ENCODE measurements around the gene ADAMTS15.
A peak's percentile ranks its signal among the peaks of the same experiment; 100 is the strongest.

ADAMTS15 gene

DNA sequence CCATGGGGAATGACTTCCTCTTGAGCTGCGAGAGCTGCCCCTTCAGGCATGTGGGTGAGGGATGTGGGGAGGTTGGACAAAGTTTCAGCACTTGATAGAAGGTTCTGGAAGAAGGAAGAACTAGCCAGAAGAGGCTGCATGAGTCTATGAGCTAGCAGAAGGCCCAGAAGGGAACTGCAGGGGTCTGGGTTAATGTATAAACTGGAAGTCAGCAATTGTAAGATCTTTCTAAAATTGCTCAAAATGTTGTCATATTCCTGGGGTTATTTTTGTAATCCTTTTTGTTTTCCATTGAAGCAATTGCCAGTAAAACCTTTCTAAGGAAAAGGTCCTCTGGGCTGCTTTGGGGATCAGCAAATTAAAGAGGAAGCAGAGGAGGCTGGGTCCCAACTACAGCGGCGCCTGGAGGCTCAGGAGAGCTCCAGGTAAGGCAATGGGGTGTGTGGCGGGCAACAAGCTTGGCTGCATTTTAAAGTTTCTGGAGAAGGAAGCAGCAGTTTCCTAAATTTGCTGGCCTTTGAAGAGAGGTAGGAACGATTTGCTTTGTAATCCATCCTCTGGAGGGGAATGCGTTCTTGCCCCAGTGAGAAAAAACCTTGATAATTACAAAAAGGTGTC is 29.2 kb downstream of the ADAMTS15 start:
- TF ChIP-seq, protein P1, sequence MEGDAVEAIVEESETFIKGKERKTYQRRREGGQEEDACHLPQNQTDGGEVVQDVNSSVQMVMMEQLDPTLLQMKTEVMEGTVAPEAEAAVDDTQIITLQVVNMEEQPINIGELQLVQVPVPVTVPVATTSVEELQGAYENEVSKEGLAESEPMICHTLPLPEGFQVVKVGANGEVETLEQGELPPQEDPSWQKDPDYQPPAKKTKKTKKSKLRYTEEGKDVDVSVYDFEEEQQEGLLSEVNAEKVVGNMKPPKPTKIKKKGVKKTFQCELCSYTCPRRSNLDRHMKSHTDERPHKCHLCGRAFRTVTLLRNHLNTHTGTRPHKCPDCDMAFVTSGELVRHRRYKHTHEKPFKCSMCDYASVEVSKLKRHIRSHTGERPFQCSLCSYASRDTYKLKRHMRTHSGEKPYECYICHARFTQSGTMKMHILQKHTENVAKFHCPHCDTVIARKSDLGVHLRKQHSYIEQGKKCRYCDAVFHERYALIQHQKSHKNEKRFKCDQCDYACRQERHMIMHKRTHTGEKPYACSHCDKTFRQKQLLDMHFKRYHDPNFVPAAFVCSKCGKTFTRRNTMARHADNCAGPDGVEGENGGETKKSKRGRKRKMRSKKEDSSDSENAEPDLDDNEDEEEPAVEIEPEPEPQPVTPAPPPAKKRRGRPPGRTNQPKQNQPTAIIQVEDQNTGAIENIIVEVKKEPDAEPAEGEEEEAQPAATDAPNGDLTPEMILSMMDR (IDR thresholded peaks at IDR 0.05; ENCODE audit: low read depth, low read length, missing control alignments): no peak
- no peak for DNase-seq (ENCODE audit: extremely low read depth, low read depth)
- no peak overlapping the region for H3K4me3 ChIP-seq (replicated peaks; ENCODE audit: low read depth, low read length)

DNA sequence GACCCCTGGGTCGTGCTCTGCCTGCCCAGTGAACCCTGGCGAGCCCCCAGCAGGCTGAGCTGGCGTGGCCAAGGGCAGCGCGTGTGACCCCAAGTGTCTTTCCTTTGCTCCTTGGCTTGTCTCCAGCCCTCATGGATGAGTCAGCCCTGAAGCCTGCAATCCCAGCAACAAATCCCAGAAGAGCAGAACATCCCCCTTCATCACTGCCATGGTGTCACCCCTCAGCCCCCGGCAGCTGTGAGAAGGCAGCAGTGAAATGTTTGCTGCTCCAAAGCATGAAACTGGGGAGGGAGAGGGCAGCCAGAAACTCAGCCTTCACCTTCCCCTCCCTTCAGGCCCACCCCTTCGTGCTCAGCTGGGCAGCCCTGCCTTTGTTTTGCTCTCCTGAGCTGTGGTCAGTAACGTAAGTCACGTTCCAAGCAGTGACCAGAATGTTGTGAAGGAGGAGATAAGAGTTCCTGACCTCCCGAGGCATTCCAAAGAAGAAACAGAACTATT is 29.8 kb downstream of the ADAMTS15 start:
- peak; percentile 89 for DNase-seq (ENCODE audit: extremely low read depth, low read depth)
- no peak overlapping the region for H3K4me3 ChIP-seq (replicated peaks; ENCODE audit: low read depth, low read length)
- TF ChIP-seq, protein P1 (IDR thresholded peaks at IDR 0.05; ENCODE audit: low read depth, low read length, missing control alignments): no peak

DNA sequence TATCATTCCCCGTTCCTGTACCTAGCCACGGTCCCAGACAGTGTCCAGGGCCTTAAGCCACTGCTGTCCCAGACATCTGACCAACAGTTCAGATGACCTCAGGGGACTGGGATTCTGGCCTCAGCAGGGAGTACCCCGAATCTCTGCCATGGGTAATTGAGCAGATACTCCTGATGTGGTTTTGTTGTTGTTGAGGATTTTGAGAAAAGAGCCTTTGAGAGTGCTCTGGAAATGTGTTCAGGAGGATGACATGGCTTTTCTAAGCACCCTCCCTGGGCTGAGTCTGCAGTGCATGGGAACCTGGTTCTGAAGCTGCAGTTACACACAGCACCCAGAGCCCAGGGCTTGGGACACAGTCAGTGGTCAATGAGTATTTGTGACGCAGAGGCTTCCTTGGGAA is 30.4 kb downstream of the ADAMTS15 start:
- TF ChIP-seq, protein P1 (IDR thresholded peaks at IDR 0.05; ENCODE audit: low read depth, low read length, missing control alignments): no peak
- no peak for DNase-seq (ENCODE audit: extremely low read depth, low read depth)
- H3K4me3 ChIP-seq (replicated peaks; ENCODE audit: low read depth, low read length): no peak overlapping the region

DNA sequence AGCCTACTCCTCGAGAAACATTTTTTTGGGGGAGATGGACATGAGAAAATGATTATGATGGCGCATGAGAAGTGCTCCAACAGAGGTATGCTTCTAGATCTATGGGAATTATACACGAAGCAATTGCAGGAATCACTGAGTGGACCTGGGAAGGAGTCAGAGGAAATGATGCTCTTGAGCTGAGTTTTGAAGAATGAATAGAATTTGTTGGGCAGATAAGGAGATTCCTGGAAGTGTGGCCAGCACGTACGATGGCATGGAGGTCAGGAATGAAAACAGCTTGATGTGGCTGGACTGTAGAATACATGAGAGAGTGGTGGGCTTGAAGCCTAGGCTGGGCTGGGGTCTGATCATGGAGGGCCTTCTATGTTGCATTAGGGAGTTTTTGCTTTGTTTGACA is 31.7 kb downstream of the ADAMTS15 start:
- H3K4me3 ChIP-seq (replicated peaks; ENCODE audit: low read depth, low read length): no peak overlapping the region
- TF ChIP-seq, protein P1 (IDR thresholded peaks at IDR 0.05; ENCODE audit: low read depth, low read length, missing control alignments): no peak
- no peak for DNase-seq (ENCODE audit: extremely low read depth, low read depth)

DNA sequence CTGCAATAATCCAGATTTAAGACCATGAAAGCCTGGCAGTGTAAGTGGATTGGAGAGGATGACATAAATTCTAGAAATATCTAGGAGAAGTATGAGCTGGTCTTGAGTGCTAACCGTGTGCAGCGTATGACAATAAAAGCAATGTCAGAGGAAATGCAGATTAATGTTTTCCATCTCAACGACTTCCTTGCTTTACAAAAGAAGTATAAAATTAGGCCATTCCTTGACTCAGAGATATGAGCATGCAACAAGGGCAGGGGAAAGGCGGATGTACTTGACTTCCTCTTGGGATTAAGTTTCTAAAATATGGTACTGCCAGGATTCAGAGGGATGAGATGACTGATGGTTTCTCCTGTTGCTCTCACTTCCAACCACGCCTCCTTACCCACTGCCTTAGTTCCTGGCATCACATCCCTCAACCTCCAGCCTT is 32.3 kb downstream of the ADAMTS15 start:
- DNase-seq (ENCODE audit: extremely low read depth, low read depth): no peak
- TF ChIP-seq, protein P1 (IDR thresholded peaks at IDR 0.05; ENCODE audit: low read depth, low read length, missing control alignments): no peak
- H3K4me3 ChIP-seq (replicated peaks; ENCODE audit: low read depth, low read length): no peak overlapping the region

DNA sequence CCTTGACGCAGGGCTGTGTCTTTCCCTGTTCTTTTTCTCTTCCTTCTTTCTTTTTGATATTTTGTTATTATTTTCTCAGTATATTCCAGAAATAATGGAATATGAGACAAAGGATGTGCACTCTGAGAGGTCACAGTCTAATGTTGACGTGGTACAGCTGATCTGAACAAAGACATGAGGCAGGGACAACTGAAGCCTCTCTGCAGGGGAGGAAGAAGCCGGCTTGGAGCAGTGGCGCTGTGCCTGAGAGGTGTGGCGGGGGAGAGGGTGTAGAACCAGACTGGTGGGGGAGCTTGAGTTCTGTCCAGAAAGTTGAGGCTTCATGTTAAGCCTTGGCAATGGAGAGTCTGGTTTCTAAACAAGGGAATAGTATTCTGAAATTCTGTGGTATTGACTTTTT is 34.7 kb downstream of the ADAMTS15 start:
- H3K4me3 ChIP-seq (replicated peaks; ENCODE audit: low read depth, low read length): no peak overlapping the region
- TF ChIP-seq, protein P1 (IDR thresholded peaks at IDR 0.05; ENCODE audit: low read depth, low read length, missing control alignments): no peak
- DNase-seq (ENCODE audit: extremely low read depth, low read depth): no peak

DNA sequence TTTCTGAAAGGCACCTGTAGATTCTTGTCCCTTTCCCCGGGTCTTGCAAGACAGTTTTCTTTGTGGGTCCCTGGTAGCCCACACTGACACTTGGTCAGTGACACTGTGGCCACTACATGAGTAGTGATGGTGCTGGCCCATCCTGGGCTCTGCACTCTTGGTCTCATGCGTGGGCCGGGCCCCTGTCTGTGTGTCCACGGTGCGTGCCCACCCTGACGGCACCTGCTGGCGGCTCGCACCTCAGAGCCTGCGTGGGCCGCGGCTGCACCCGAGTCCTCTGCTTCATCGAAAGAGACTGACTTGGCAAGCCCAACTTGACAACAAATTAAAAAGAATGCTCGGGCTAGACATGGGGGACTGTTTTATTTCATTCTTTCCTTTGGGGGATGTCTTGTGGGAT is 37.5 kb downstream of the ADAMTS15 start:
- DNase-seq (ENCODE audit: extremely low read depth, low read depth): no peak
- no peak overlapping the region for H3K4me3 ChIP-seq (replicated peaks; ENCODE audit: low read depth, low read length)
- TF ChIP-seq, protein P1 (IDR thresholded peaks at IDR 0.05; ENCODE audit: low read depth, low read length, missing control alignments): no peak
